Neural crest cell (in vitro differentiated cells): ENCODE measurements around the gene LCP1. TPM values are rescaled to one million over a fixed set of nuclear protein-coding genes. Genes with fewer than 3 reads are reported as not detected.

ENCODE experiments used
- DNase-seq: peaks from one replicate; pipeline ENCODE4 v3.0.0; 2021; ENCODE audit warnings: low read depth, mixed read lengths, low spot score
- H3K27ac Mint-ChIP-seq: one replicate; pipeline ENCODE4 v1.8.0; 2021; ENCODE audit warnings: mild to moderate bottlenecking, mixed read lengths; ENCODE audit not compliant: unreplicated experiment
- H3K27me3 Mint-ChIP-seq: 2 replicates; pipeline ENCODE4 v1.8.0; 2021; ENCODE audit warnings: low read depth, mild to moderate bottlenecking, mixed read lengths
- H3K36me3 Mint-ChIP-seq: 2 replicates; pipeline ENCODE4 v1.8.0; 2021; ENCODE audit warnings: low read depth, mild to moderate bottlenecking, mixed read lengths
- H3K4me1 Mint-ChIP-seq: 2 replicates; pipeline ENCODE4 v1.8.0; 2021; ENCODE audit warnings: mixed read lengths
- H3K4me3 Mint-ChIP-seq: one replicate; pipeline ENCODE4 v1.8.0; 2021; ENCODE audit warnings: mild to moderate bottlenecking, mixed read lengths
- H3K9me3 Mint-ChIP-seq: 2 replicates; pipeline ENCODE4 v1.8.0; 2021; ENCODE audit warnings: mixed read lengths
- total RNA-seq: library from RNA; stranded (reverse); gene quantifications from 2 replicates; pipeline ENCODE4 v1.2.1, GENCODE V29; 2021
- TF ChIP-seq, protein P1 (sequence below): fragments of 200-600 bp; sonication (generic); conservative IDR thresholded peaks from 2 replicates; pipeline ENCODE4 v1.5.0; 2021; ENCODE audit warnings: antibody characterized with exemption, mild to moderate bottlenecking

Gene LCP1
- total RNA-seq, 1 donor from 2014 or later = 7.6 TPM

GRCh38 chr13:46149272-46150133, 32.5 kb downstream of the LCP1 start:
- Mint-ChIP-seq H3K36me3 (no peaks in the 10 kb centered on the region), H3K27ac (peak overlapping the region; percentile 9), H3K4me1 (peaks cover 6% of the 10 kb centered on the region), H3K27me3 (no peaks in the 10 kb centered on the region), H3K4me3 (no peak overlapping the region), H3K9me3 (no peaks in the 10 kb centered on the region)
- TF ChIP-seq, protein P1, sequence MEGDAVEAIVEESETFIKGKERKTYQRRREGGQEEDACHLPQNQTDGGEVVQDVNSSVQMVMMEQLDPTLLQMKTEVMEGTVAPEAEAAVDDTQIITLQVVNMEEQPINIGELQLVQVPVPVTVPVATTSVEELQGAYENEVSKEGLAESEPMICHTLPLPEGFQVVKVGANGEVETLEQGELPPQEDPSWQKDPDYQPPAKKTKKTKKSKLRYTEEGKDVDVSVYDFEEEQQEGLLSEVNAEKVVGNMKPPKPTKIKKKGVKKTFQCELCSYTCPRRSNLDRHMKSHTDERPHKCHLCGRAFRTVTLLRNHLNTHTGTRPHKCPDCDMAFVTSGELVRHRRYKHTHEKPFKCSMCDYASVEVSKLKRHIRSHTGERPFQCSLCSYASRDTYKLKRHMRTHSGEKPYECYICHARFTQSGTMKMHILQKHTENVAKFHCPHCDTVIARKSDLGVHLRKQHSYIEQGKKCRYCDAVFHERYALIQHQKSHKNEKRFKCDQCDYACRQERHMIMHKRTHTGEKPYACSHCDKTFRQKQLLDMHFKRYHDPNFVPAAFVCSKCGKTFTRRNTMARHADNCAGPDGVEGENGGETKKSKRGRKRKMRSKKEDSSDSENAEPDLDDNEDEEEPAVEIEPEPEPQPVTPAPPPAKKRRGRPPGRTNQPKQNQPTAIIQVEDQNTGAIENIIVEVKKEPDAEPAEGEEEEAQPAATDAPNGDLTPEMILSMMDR = no peak
- DNase-seq = no peak

DNA sequence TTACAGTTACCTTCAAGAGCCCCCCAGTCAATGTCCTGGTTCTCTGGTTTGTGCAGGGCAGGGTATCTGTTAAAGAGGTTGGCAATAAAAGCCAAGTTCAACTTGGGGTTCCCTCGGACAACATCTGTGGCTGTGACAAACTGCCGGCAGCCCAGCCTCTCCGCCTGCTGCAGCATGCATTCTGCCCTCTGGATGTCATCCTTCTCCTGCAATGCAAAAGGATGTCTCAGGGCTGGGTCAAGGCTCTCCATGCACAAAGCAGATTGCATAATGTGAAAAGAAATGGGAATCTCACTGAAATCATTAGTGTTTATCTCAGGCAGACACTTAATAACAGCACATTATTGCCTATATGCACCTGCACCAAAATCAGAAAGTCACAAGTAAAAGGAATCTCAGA, 35.1 kb downstream of the LCP1 start:
- DNase-seq = peak; percentile 26
- H3K27me3 Mint-ChIP-seq = no peaks in the 10 kb centered on the region
- TF ChIP-seq, protein P1 = peak; percentile 54
- peaks cover 20% of the 10 kb centered on the region for H3K4me1 Mint-ChIP-seq
- H3K4me3 Mint-ChIP-seq = no peak overlapping the region
- H3K27ac Mint-ChIP-seq = no peak overlapping the region
- no peaks in the 10 kb centered on the region for H3K9me3 Mint-ChIP-seq
- no peaks in the 10 kb centered on the region for H3K36me3 Mint-ChIP-seq

GRCh38 chr13:46145950-46146349, 36.0 kb downstream of the LCP1 start:
- no peak overlapping the region for H3K27ac Mint-ChIP-seq
- TF ChIP-seq, protein P1 = no peak
- H3K27me3 Mint-ChIP-seq = no peaks in the 10 kb centered on the region
- no peak for DNase-seq
- peaks cover 20% of the 10 kb centered on the region for H3K4me1 Mint-ChIP-seq
- no peak overlapping the region for H3K4me3 Mint-ChIP-seq
- no peaks in the 10 kb centered on the region for H3K36me3 Mint-ChIP-seq
- H3K9me3 Mint-ChIP-seq = no peaks in the 10 kb centered on the region

- H3K27me3 Mint-ChIP-seq = no peaks in the 10 kb centered on the region
- no peaks in the 10 kb centered on the region for H3K36me3 Mint-ChIP-seq
- H3K9me3 Mint-ChIP-seq = no peaks in the 10 kb centered on the region
- no peak for DNase-seq
- TF ChIP-seq, protein P1 = no peak
- H3K27ac Mint-ChIP-seq = no peak overlapping the region
- H3K4me3 Mint-ChIP-seq = no peak overlapping the region
- H3K4me1 Mint-ChIP-seq = peaks cover 20% of the 10 kb centered on the region
These were observed 36.8 kb downstream of the LCP1 start for GRCh38 chr13:46145135-46145534.

- peaks cover 20% of the 10 kb centered on the region for H3K4me1 Mint-ChIP-seq
- no peaks in the 10 kb centered on the region for H3K27me3 Mint-ChIP-seq
- TF ChIP-seq, protein P1 = no peak
- no peaks in the 10 kb centered on the region for H3K9me3 Mint-ChIP-seq
- no peaks in the 10 kb centered on the region for H3K36me3 Mint-ChIP-seq
- H3K27ac Mint-ChIP-seq = no peak overlapping the region
- DNase-seq = no peak
- no peak overlapping the region for H3K4me3 Mint-ChIP-seq
These were observed 38.7 kb downstream of the LCP1 start for GRCh38 chr13:46143184-46143701.
